Peyer's patch (tissue), 4 donors: ENCODE measurements around the gene RGS3. TPM values are rescaled to one million over a fixed set of nuclear protein-coding genes. Genes with fewer than 3 reads are reported as not detected.

Experiments used
- DNase-seq, 3 donors: peaks; one replicate each; pipeline ENCODE4 v3.0.0-alpha.2; 2017 to 2019
- H3K27ac ChIP-seq, 4 donors: fragments of 200-600 bp; sonication (generic); one replicate each; pipeline ENCODE4 v1.5.1; 2016 to 2019
- H3K27me3 ChIP-seq, 2 donors: fragments of 200-600 bp; sonication (generic); one replicate each; pipeline ENCODE4 v1.5.1; 2019
- H3K36me3 ChIP-seq, 3 donors: fragments of 200-600 bp; sonication (generic); one replicate each; pipeline ENCODE4 v1.5.1; 2016 to 2019
- H3K4me1 ChIP-seq, 4 donors: fragments of 200-600 bp; sonication (generic); one replicate each; pipeline ENCODE4 v1.5.1; 2016 to 2019
- H3K4me3 ChIP-seq, 4 donors: fragments of 200-600 bp; sonication (generic); 1 replicate in 3 of 4; 2 replicates in 1 of 4; pipeline ENCODE4 v1.5.1; 2016 to 2019; ENCODE audit warnings: mild to moderate bottlenecking in 1 of 4
- H3K9me3 ChIP-seq, 4 donors: fragments of 200-600 bp; sonication (generic); one replicate each; pipeline ENCODE4 v1.5.1; 2016 to 2019; ENCODE audit warnings: mild to moderate bottlenecking in 1 of 4
- POLR2A ChIP-seq, 2 donors: fragments of 450-650 bp; IDR thresholded peaks; one replicate each; pipeline ENCODE4 v1.5.1; 2017; ENCODE audit warnings: antibody characterized with exemption in 2 of 2, mild to moderate bottlenecking in 2 of 2, moderate library complexity in 2 of 2
- total RNA-seq, 4 donors: library from RNA; depleted of rRNA; stranded (reverse); fragments of >200 nt; gene quantifications; one replicate each; pipeline ENCODE4 v1.1.0, GENCODE V29; 2016
- TF ChIP-seq, protein P1 (sequence below), 6 experiments: fragments of 450-650 bp in 4 of 6; fragments of 200-600 bp in 2 of 6; sonication (generic) in 1 of 6; IDR thresholded peaks; one replicate each; pipeline ENCODE4 v1.5.1; 2017 to 2019; ENCODE audit warnings: antibody characterized with exemption in 6 of 6, mild to moderate bottlenecking in 3 of 6, moderate library complexity in 1 of 6

The RGS3 gene
- total RNA-seq, 4 donors from 2014 or later = 55.3 to 113 (median 88.6) TPM

DNA sequence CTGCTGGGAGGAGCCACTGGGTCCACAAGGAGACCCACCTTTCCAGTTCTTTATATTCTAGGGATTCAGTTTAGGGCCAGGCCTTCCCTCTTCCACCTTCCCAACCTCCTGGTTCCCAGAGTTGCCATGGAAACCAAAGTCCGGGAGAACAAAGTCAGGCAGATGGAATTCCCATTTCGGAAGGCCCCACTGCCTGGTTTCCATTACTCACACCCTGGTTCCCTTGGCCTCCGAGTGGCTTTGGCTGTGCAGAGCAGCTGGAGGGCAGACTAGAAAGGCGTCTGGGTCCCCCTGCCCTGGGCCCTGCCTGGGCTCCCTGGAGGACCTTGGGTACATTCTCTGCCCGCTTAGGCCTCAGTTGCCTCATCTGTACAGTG is 136.1 kb downstream of the RGS3 start:
- no peak overlapping the region for H3K4me3 ChIP-seq
- H3K27me3 ChIP-seq = no peaks in the 10 kb centered on the region
- peaks cover 0 to 19% (median 0%) of the 10 kb centered on the region in 4 donors for H3K4me1 ChIP-seq
- DNase-seq = peak in 1 of 3 donors; percentile 42
- TF ChIP-seq, protein P1, sequence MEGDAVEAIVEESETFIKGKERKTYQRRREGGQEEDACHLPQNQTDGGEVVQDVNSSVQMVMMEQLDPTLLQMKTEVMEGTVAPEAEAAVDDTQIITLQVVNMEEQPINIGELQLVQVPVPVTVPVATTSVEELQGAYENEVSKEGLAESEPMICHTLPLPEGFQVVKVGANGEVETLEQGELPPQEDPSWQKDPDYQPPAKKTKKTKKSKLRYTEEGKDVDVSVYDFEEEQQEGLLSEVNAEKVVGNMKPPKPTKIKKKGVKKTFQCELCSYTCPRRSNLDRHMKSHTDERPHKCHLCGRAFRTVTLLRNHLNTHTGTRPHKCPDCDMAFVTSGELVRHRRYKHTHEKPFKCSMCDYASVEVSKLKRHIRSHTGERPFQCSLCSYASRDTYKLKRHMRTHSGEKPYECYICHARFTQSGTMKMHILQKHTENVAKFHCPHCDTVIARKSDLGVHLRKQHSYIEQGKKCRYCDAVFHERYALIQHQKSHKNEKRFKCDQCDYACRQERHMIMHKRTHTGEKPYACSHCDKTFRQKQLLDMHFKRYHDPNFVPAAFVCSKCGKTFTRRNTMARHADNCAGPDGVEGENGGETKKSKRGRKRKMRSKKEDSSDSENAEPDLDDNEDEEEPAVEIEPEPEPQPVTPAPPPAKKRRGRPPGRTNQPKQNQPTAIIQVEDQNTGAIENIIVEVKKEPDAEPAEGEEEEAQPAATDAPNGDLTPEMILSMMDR (IDR thresholded peaks at IDR 0.05) = no peak
- no peak for TF ChIP-seq POLR2A (IDR thresholded peaks at IDR 0.05)
- peaks cover 0 to 38% (median 0%) of the 10 kb centered on the region in 3 donors for H3K36me3 ChIP-seq
- H3K9me3 ChIP-seq = no peaks in the 10 kb centered on the region
- H3K27ac ChIP-seq = no peak overlapping the region

DNA sequence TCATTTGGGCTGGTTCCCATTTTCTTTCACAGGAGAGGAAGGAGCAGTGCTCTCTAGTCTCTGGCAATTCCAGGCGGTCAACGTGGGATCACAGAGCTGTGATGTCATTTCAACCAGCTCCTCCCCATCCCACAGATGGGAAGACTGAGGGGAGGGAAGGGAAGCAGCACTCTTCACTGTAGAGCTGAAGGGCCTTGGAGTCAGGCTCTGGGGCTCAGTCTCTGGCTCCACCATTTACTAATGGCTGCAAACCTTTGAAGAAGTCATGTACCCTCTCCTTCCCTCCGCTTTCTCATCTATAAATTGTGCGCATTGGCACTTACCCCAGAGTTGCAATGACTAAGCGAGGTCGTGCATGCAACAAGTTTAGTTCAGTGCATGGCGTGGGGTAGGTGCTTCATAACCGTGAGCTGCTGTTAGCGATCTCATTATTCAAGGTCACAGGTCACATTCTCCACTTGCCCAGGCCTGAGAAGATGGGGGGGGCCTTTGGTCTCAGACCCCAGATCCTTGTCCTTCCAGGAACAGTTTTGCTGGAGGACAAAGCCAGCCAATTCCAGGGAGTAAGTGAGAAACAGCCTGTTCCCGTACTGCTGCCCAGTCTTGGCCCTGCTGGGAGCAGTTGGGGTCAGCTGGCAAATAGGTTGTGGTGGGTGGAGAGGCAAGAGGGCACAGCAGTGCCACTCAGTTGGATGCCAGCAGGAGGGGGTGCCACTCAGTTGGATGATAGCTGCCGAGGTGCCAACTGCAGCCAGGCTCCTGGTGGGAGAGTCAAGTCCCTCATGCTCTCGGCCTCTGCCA is 136.7 kb downstream of the RGS3 start:
- Histone ChIP-seq H3K4me1 (peaks cover 0 to 19% (median 0%) of the 10 kb centered on the region in 4 donors), H3K27ac (no peak overlapping the region), H3K4me3 (no peak overlapping the region), H3K27me3 (no peaks in the 10 kb centered on the region), H3K36me3 (peaks cover 0 to 32% (median 0%) of the 10 kb centered on the region in 3 donors), H3K9me3 (no peaks in the 10 kb centered on the region)
- TF ChIP-seq POLR2A (IDR thresholded peaks at IDR 0.05) = no peak
- TF ChIP-seq, protein P1 (IDR thresholded peaks at IDR 0.05) = no peak
- DNase-seq = peak in 1 of 3 donors; percentile 16

DNA sequence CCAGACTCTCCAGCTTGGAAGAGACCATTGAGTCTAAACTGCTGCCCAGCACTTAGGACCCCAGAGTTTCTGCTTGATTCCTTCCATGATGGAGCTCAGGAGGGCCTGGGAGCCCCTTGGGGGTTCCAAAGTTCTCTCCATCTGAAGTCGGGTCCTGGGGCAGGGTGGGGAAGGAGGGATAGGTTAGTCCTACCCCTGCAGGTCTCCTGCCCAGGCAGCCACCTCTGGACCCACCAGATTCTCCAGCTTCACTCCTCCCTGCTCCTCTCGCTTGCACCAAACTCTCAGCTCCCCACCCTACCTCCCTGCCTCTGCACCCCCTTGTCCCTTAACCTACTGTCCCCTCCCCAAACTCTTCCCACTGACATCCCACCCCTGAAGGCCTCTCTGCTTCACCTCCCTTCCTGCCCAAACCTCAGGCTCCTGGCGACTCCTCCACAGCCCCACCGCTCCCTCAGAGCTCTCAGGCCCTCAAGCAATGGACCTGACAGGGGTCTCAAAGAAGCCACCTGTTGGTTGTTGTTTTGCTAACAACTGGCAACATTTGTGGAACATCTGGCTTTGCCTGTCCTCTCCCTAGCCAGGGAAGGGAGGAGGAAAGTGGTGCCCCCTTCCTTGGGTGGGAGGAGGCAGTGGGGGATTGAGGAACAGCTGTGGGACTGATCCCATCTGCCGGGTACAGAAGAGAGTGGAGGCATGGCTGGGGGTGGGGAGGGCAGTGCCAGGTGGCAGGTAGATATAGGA is 137.5 kb downstream of the RGS3 start:
- peak in 1 of 3 donors; percentile 23 for DNase-seq
- H3K27me3 ChIP-seq = no peaks in the 10 kb centered on the region
- H3K4me1 ChIP-seq = peaks cover 0 to 13% (median 0%) of the 10 kb centered on the region in 4 donors
- no peaks in the 10 kb centered on the region for H3K9me3 ChIP-seq
- TF ChIP-seq, protein P1 (IDR thresholded peaks at IDR 0.05) = no peak
- TF ChIP-seq POLR2A (IDR thresholded peaks at IDR 0.05) = no peak
- H3K36me3 ChIP-seq = peaks cover 0 to 24% (median 0%) of the 10 kb centered on the region in 3 donors
- H3K4me3 ChIP-seq = no peak overlapping the region
- peak overlapping the region in 1 of 4 donors; percentile 25 for H3K27ac ChIP-seq

DNA sequence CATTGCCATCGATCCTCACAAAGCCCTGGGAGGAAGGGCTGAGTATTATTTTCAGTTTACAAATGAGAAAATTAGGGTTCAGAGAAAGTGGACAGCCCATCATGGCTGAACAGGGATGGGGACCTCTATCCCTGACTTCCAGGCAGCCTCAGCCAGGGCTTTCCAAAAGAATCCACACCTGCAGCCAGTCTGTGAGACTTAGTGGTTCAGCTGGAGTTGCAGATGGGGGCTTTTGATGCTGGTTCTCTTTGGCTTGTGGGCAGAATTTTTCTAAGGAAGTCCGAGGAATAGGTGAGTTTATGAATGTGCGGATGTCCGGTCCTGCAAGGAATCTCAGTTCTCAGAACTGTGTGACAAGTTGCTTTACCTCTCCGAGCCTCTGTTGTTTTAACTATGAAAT is 138.1 kb downstream of the RGS3 start:
- H3K27ac ChIP-seq = peak overlapping the region in 1 of 4 donors; percentile 25
- no peaks in the 10 kb centered on the region for H3K9me3 ChIP-seq
- no peak for DNase-seq
- no peaks in the 10 kb centered on the region for H3K27me3 ChIP-seq
- TF ChIP-seq POLR2A (IDR thresholded peaks at IDR 0.05) = no peak
- TF ChIP-seq, protein P1 (IDR thresholded peaks at IDR 0.05) = no peak
- H3K4me1 ChIP-seq = peaks cover 0 to 13% (median 0%) of the 10 kb centered on the region in 4 donors
- no peak overlapping the region for H3K4me3 ChIP-seq
- H3K36me3 ChIP-seq = peaks cover 0 to 18% (median 0%) of the 10 kb centered on the region in 3 donors

DNA sequence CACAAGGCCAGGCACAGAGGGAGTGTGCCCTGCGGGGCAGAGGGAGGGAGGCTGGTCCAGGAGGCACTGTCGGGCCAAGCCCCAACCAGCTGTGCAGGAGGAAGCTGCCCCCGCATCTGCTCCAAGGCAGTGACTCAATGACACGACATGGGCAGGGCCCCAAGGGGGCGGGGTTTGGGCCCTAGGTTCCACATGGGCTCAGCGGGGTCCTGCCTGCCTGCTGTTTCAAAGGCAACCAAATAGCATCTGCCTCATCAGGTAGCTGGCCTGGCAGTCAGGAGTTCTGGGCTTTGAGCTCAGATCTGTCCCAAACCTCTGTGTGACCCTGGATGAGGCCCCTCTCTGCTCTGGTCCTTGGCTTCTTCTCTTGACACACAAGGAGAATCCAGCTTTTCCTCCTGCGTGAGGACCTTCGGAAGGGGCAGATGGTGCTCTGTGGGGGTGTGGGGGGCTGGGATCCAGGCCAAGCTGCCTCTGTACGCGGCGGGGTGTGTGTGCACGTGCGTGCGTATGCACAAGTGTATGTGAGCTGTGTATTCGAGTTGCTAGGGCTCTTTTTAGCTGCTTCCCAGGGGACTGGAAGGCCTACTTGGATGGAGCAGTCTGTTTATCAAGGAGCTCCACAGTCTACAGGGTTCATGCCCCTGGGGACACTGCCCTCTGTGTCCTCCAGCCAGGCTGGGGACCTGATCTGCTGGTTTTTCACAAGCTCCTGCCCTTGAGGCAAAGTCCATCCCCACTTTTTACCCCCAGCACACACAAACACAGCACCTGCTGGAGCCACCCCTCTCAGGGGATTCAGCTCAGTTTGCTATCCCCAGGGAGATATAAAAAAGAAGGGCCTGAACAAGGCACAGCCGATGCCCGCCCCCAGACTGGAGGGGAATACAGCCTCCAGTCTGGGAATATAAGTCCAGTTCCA is 138.9 kb downstream of the RGS3 start:
- H3K4me1 ChIP-seq = peaks cover 0 to 13% (median 0%) of the 10 kb centered on the region in 4 donors
- H3K9me3 ChIP-seq = no peaks in the 10 kb centered on the region
- DNase-seq = peak in 2 of 3 donors; percentile 67 to 70
- TF ChIP-seq POLR2A (IDR thresholded peaks at IDR 0.05) = no peak
- TF ChIP-seq, protein P1 (IDR thresholded peaks at IDR 0.05) = no peak
- H3K27me3 ChIP-seq = no peaks in the 10 kb centered on the region
- H3K36me3 ChIP-seq = peaks cover 0 to 10% (median 0%) of the 10 kb centered on the region in 3 donors
- H3K27ac ChIP-seq = peak overlapping the region in 2 of 4 donors; percentile 8 to 25
- H3K4me3 ChIP-seq = no peak overlapping the region
